Measurements from ENCODE around the gene MAST4. TPM values are rescaled to one million over a fixed set of nuclear protein-coding genes. Genes with fewer than 3 reads are reported as not detected.

Gene MAST4
- polyA plus RNA-seq, 1 donor from 2014 or later: 11.8 TPM

DNA sequence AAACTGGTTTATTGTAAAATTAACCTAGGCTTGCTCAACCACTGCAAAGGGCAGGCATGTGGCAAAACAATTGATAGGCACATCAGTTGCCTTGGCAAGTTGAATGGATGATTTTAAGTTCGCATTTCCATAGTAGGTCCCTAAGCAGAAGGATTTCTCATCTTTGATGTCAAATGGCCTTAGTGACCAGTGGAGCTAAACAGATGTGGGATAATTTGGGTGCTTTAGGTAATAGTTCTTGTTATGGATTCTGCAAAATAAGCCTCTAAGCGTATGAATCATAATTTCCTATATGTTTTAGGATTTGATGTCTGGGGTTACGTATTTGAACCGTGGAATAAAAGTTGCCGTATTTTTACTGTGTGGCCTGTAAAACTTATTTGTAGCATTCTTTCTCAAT lies 418.0 kb downstream of the MAST4 start:
- peaks cover 0 to 2% (median 0%) of the 10 kb centered on the region in 3 donors for H3K4me1 Mint-ChIP-seq
- H3K27ac Mint-ChIP-seq: no peak overlapping the region
- no peak overlapping the region for H3K4me3 Mint-ChIP-seq
- H3K9me3 Mint-ChIP-seq: no peaks in the 10 kb centered on the region
- no peaks in the 10 kb centered on the region for H3K27me3 Mint-ChIP-seq
- H3K36me3 Mint-ChIP-seq: peaks cover 3% of the 10 kb centered on the region

DNA sequence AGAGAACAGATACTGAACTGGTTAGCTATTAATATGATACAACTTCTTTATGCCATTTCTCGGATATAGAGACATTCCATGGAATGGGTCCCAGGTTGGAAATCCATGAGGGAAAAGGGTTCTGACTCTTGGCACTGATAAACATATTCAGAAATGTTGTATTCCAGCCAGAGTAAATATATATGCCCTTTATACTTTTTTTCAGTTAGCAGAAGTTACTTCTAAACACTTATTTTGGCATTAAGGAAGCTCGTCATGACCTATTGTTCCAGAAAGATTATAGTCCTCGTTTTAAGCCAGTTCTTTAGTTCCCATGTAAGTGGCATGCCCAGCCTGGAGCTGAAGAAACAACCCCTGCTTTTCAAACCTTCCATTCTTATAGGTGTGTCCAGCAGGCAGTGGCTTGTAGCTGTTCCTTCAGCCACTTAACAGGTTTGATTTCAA lies 418.8 kb downstream of the MAST4 start:
- Mint-ChIP-seq H3K27ac (peak overlapping the region in 1 of 3 donors; percentile 64), H3K4me1 (peaks cover 0 to 2% (median 0%) of the 10 kb centered on the region in 3 donors), H3K27me3 (no peaks in the 10 kb centered on the region), H3K9me3 (no peaks in the 10 kb centered on the region), H3K36me3 (peaks cover 3% of the 10 kb centered on the region), H3K4me3 (no peak overlapping the region)

DNA sequence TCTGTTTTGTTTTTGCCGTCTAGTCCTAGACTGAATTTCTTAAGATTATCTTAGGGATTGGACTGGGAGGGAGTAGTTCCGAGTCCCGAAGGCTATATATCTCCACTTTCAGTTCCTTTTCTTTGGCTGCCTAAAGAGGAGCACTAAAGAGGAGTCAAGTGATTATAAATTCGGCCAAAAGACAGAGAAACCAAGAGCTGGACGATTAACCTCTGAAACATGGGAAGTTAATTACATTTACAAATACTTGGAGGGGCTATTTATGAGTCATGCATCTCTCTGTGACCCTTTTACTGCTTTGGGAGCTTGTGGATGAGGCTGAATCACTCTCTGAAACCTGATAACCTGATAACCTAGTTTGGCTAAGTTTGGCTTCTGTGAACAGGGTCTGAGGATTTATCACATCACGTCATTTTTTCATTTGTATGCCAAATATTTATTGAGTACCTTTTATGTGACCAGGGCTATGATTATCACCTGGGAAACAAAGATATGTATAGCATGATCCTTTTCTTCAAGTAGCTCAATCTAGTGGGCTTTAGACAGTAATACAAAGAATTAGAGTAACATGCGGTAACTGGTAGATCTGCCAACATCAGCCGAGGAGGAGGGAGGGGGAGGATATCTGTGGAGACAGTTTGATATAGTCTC lies 419.5 kb downstream of the MAST4 start:
- Mint-ChIP-seq H3K27me3 (no peaks in the 10 kb centered on the region), H3K27ac (no peak overlapping the region), H3K36me3 (peaks cover 3% of the 10 kb centered on the region), H3K4me3 (no peak overlapping the region), H3K9me3 (no peaks in the 10 kb centered on the region), H3K4me1 (peaks cover 0 to 2% (median 0%) of the 10 kb centered on the region in 3 donors)

DNA sequence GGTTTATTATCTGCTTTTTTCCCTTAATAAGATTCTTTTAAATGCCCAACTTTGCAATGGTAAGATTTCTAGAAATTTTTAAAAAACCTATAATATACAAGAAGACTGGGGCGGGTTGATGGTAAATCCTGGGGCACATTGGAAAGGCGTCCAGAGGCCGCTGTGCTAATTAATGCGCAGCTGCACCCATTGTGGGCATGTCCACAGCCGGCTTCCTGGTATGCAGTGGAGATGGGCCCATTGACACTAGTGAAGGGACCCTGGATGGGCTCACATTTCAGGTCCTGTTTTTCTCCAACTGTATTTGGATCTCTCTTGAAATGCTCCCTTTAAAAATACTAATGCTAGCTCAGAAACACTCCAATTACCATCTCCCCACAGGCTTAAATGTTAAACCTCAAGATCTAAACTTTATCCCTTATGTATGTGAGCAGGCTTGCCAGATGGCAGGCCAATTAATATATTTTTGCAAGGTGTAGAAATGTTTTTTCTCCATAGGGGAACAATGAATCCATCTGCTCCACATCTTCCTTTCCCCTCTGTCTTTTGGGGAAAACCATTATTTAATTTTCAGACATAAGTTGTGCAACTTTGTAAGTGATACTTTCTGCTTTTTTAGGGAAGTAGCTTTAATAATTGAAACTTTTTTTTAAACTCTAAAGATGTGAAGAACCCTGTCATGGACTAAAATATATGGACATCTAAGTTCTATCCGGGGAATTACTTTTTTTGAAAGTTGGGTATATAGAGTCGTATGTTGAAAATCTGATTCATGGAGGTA lies 423.1 kb downstream of the MAST4 start:
- Mint-ChIP-seq H3K27ac (no peak overlapping the region), H3K36me3 (peaks cover 3% of the 10 kb centered on the region), H3K4me1 (peaks cover 0 to 2% (median 0%) of the 10 kb centered on the region in 3 donors), H3K27me3 (no peaks in the 10 kb centered on the region), H3K4me3 (no peak overlapping the region), H3K9me3 (no peaks in the 10 kb centered on the region)

DNA sequence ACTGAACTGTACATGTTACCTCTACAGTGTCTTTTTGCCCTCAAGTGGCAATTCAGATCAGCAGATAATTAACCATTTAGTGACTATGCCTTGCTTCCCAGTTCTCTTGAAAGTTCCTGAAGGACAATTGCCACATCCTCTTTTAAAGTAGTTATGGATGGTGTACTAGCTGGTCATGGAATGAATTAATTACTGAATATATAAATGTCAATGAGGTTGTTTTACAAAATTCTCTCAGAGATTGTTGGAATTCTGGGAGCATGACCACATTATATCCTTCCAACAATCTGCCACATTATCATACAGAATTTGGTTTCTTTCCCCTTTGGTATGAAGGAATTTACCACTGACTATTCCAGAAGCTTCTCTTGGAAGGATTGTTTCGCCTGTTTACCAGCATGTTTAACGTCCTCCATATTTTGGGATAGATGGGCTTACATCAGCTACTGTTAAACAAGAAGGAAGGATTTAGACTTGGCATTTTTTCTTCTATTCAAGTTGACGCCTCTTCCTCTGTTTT lies 424.0 kb downstream of the MAST4 start:
- H3K4me1 Mint-ChIP-seq: peaks cover 0 to 2% (median 0%) of the 10 kb centered on the region in 3 donors
- no peak overlapping the region for H3K27ac Mint-ChIP-seq
- peaks cover 3% of the 10 kb centered on the region for H3K36me3 Mint-ChIP-seq
- no peak overlapping the region for H3K4me3 Mint-ChIP-seq
- H3K27me3 Mint-ChIP-seq: no peaks in the 10 kb centered on the region
- H3K9me3 Mint-ChIP-seq: no peaks in the 10 kb centered on the region

DNA sequence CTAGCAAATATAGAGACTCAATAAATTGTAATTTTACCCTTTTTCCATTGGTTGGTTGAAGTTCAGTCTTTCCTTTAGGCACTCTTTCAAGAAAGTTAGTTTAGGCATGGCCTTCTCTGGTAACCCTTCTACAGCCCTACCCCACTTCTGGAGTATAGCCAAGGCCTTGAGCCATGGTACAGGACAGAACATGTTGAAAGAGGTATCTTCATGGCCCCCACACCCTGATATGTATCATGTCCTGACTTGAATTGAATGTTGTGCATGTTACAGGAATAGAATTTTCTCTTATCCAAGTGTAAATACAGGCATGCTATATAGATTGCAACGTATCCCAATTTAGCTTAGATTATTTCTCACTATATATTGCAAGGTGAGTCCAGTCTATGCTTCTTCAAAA lies 424.8 kb downstream of the MAST4 start:
- no peaks in the 10 kb centered on the region for H3K4me1 Mint-ChIP-seq
- no peak overlapping the region for H3K4me3 Mint-ChIP-seq
- H3K36me3 Mint-ChIP-seq: peaks cover 3% of the 10 kb centered on the region
- H3K27ac Mint-ChIP-seq: no peak overlapping the region
- H3K27me3 Mint-ChIP-seq: no peaks in the 10 kb centered on the region
- H3K9me3 Mint-ChIP-seq: no peaks in the 10 kb centered on the region

DNA sequence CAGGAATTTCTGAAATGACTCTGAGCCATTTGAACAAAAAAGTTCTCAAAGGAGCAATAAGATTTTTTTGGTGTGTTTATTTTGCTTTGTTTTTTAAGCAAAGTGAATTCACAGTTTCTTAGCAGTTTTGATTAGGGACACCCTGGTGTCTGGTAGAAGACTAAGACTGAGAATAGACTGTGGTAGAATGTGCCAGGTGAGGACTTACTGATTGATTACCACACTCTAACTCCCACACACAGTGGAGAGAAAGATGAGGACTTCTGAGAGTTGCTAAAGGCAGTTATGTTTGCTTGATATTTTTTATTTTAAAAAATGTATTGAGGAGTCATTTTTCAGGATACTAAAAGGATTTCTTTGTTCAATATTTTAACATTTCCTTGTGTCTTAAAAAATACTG lies 425.3 kb downstream of the MAST4 start:
- no peaks in the 10 kb centered on the region for H3K27me3 Mint-ChIP-seq
- H3K9me3 Mint-ChIP-seq: no peaks in the 10 kb centered on the region
- no peaks in the 10 kb centered on the region for H3K4me1 Mint-ChIP-seq
- peaks cover 3% of the 10 kb centered on the region for H3K36me3 Mint-ChIP-seq
- no peak overlapping the region for H3K4me3 Mint-ChIP-seq
- H3K27ac Mint-ChIP-seq: no peak overlapping the region

DNA sequence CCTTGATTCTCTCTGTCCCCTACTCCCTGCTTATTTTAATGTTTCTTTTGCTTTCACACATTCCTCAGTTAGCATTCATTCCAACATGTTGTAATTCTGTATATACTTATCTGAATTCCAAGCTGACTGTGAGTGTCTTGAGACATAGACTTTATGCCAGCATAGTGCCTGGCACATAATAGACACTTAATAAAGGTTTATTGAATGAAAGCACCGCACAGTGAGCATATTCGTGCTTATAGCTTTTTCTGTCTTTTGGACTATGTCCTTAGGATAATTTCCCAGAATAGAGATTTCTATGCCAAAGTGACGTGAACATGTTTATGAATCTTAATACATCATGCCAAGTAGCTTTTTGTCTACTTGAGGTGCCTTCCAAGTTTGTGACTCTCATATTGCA lies 425.8 kb downstream of the MAST4 start:
- no peak overlapping the region for H3K4me3 Mint-ChIP-seq
- peaks cover 3% of the 10 kb centered on the region for H3K36me3 Mint-ChIP-seq
- H3K27me3 Mint-ChIP-seq: no peaks in the 10 kb centered on the region
- no peaks in the 10 kb centered on the region for H3K4me1 Mint-ChIP-seq
- no peaks in the 10 kb centered on the region for H3K9me3 Mint-ChIP-seq
- H3K27ac Mint-ChIP-seq: peak overlapping the region in 1 of 3 donors; percentile 50

DNA sequence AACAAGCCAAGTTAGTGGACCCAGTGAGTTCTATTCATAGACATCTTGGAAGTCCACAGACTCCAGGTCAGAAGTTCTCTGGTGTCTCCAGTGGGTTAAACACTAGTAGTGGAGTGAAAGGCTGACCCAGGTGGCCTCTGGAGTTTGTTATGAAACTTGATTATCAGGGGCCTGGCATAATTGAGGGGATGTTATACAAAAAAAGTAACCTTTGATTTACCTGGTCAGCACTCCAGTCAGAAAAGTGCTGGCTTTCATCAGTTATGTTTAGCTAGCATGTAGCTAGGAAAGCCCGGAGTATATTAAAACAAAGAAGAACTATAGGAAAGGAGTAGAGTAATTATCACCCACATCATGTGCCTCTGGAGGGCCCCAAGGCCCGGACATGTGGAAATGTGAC lies 429.3 kb downstream of the MAST4 start:
- no peaks in the 10 kb centered on the region for H3K36me3 Mint-ChIP-seq
- H3K4me1 Mint-ChIP-seq: peaks cover 0 to 3% (median 0%) of the 10 kb centered on the region in 3 donors
- no peak overlapping the region for H3K27ac Mint-ChIP-seq
- no peaks in the 10 kb centered on the region for H3K9me3 Mint-ChIP-seq
- no peaks in the 10 kb centered on the region for H3K27me3 Mint-ChIP-seq
- no peak overlapping the region for H3K4me3 Mint-ChIP-seq

DNA sequence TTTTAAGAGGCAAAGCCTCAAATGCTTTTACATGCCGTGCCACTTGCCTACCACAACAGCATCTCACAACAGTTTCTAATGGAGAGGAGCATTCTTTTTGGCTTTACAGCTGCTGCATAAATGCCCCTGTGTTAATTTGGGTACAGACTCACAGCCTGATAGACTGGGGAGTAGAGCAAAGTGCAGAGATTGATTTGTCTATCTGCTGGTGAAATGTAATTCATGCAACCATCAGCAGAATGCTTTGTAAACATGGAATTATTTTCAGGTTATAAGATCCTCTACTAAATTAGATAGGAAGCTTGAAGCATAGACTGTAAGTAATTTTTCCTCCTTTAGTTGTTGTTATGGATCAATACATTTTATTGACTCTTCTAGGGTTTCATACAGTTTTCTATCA lies 430.1 kb downstream of the MAST4 start:
- Mint-ChIP-seq H3K36me3 (no peaks in the 10 kb centered on the region), H3K27ac (no peak overlapping the region), H3K4me1 (peaks cover 0 to 3% (median 0%) of the 10 kb centered on the region in 3 donors), H3K9me3 (no peaks in the 10 kb centered on the region), H3K4me3 (no peak overlapping the region), H3K27me3 (no peaks in the 10 kb centered on the region)

DNA sequence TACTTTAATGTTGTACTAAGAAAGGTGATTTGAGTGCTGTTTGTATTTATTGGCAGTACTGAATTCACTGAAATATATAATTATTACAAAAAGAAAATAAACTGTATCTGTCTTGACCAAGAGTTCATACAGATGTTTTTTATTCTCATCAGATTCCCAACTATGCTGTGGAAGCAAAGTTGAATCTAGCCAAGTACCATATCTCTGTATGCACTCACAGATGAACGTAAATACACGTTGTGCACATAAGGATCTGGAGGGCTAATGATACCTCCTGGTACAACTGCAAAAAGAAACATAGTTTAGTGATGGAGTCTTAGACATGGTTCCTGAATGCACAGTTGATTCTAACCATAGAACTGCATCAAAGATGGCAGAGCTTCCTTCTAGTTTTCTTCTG lies 431.0 kb downstream of the MAST4 start:
- Mint-ChIP-seq H3K4me1 (peaks cover 0 to 3% (median 0%) of the 10 kb centered on the region in 3 donors), H3K9me3 (no peaks in the 10 kb centered on the region), H3K27ac (no peak overlapping the region), H3K27me3 (no peaks in the 10 kb centered on the region), H3K4me3 (no peak overlapping the region), H3K36me3 (no peaks in the 10 kb centered on the region)

DNA sequence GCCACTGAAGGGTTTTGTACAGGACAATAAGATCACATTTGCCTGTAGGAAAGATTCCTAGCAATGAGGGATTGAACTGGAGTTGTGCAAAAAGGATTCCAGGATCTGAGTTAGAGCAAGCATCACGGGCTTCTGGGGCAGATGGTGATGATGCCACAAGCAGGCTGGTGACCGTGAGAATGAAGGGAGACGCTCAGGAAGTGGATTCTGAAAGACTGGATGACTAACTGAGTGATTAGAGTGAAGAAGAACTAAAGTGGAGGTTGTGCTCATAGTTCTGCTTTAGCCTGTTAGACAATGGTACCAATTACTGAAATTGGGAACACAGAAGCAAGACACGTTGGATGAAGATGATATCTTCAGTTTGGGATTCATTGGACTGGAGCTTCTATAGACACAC lies 432.2 kb downstream of the MAST4 start:
- Mint-ChIP-seq H3K4me1 (peaks cover 0 to 5% (median 3%) of the 10 kb centered on the region in 3 donors), H3K27ac (no peak overlapping the region), H3K27me3 (no peaks in the 10 kb centered on the region), H3K9me3 (no peaks in the 10 kb centered on the region), H3K36me3 (no peaks in the 10 kb centered on the region), H3K4me3 (no peak overlapping the region)

DNA sequence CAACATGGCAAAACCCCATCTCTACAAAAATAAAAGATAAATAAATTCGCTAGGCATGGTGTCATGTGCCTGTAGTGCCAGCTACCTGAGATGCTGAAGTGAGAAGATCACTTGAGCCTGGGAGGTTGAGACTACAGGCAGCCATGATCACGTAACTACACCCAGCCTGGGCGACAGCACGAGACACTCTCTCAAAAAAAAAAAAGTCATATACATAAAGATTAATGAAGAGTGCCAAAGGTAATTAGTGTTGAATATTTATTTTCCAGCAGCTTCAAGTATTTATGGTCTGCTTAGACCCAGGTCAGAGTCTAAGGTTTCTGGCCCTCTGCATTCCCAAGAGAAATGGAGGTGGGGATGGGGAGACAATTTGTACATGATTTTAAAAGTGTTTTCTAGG lies 432.7 kb downstream of the MAST4 start:
- H3K27me3 Mint-ChIP-seq: no peaks in the 10 kb centered on the region
- peaks cover 0 to 7% (median 3%) of the 10 kb centered on the region in 3 donors for H3K4me1 Mint-ChIP-seq
- no peaks in the 10 kb centered on the region for H3K36me3 Mint-ChIP-seq
- H3K4me3 Mint-ChIP-seq: no peak overlapping the region
- no peaks in the 10 kb centered on the region for H3K9me3 Mint-ChIP-seq
- no peak overlapping the region for H3K27ac Mint-ChIP-seq

DNA sequence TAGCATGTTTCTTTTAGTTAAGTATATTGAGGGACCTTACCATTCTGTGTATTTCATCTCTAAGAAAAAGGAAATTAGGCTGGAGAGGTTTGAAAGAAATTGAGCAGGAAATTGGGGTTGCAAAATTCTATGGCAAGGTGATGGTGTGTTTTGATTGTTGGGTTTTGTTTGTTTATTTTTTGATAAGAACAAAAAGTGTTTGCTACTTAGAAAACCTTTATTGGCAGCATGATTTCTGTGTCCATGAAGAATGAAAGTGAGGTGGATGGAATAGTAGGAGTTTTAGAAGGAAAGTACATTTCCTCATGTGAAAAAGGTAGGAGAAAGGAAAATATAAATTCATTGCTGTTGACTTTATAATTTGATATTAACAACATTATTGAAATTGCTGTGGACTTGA lies 433.3 kb downstream of the MAST4 start:
- Mint-ChIP-seq H3K36me3 (no peaks in the 10 kb centered on the region), H3K4me1 (peaks cover 0 to 7% (median 3%) of the 10 kb centered on the region in 3 donors)

DNA sequence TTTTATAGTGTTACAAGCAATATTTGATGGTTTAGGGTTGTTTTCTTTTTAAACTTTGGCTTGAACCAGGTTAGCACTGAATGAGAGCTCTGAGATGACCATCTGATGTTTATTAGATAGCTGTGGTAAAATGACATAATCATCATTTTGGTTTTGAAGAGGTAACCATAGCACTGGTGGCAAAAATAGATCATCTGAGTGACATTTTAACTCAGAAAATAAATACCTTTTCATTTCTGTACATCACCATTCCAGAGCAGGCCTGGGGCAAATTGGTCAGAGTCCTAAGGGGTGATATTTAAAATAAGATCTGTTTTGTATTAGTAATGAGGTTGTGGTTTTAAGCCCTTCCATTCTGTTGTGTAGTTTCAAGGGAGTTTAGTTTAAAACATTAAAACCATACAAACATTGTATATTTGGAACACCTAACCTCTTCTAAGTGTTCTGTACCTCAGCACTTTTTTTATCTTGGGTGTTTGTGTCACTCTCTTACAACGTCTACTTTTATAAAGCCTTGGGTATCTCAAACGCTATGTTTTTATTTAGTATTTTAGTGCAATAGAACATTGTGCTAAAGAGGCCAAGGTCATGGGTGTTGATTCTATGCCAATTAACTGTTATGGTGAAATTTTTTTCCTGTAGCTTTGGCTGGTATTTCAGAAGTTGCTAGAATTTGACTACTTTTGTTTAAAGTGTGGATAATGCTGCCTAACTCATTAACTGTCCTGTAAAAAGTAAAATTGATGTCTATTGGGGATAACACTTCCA lies 434.3 kb downstream of the MAST4 start:
- Mint-ChIP-seq H3K36me3 (no peaks in the 10 kb centered on the region), H3K9me3 (no peaks in the 10 kb centered on the region), H3K27ac (no peak overlapping the region)

More for the DNA sequence above, 433.3 kb downstream of the MAST4 start:
- H3K27me3 Mint-ChIP-seq: no peaks in the 10 kb centered on the region
- H3K27ac Mint-ChIP-seq: no peak overlapping the region
- no peak overlapping the region for H3K4me3 Mint-ChIP-seq
- no peaks in the 10 kb centered on the region for H3K9me3 Mint-ChIP-seq

More for the DNA sequence above, 434.3 kb downstream of the MAST4 start:
- Mint-ChIP-seq H3K4me1 (peaks cover 0 to 7% (median 3%) of the 10 kb centered on the region in 3 donors), H3K27me3 (peaks cover under 1% of the 10 kb centered on the region), H3K4me3 (no peak overlapping the region)

Measured in IgD-negative memory B cell (primary cell).